Mesendoderm (in vitro differentiated cells): ENCODE data around the gene ENKD1.

Experiments
- DNase-seq: peaks from one replicate; pipeline ENCODE4 v3.0.0; 2013
- H2AK5ac ChIP-seq: 2 replicates; pipeline ENCODE4 v1.6.1; 2013; ENCODE audit warnings: low read length, inconsistent platforms
- H2BK120ac ChIP-seq: 2 replicates; pipeline ENCODE4 v1.6.1; 2013; ENCODE audit warnings: low read depth, mild to moderate bottlenecking, low read length, moderate library complexity, mixed read lengths
- H2BK15ac ChIP-seq: replicated peaks from 2 replicates; pipeline ENCODE4 v1.6.1; 2013; ENCODE audit warnings: low read depth, mild to moderate bottlenecking, moderate library complexity
- H2BK5ac ChIP-seq: 2 replicates; pipeline ENCODE4 v1.6.1; 2013; ENCODE audit warnings: low read length, inconsistent platforms
- H3K18ac ChIP-seq: 2 replicates; pipeline ENCODE4 v1.6.1; 2013; ENCODE audit warnings: mild to moderate bottlenecking, low read length, mixed read lengths
- H3K23ac ChIP-seq: one replicate; pipeline ENCODE4 v1.6.1; 2013; ENCODE audit warnings: low read length
- H3K27ac ChIP-seq: 2 replicates; pipeline ENCODE4 v1.5.1; 2013; ENCODE audit warnings: low read depth, mild to moderate bottlenecking, inconsistent platforms, low read length, moderate library complexity
- H3K27me3 ChIP-seq: 2 replicates; pipeline ENCODE4 v1.6.1; 2013; ENCODE audit warnings: low read length, control low read depth, mild to moderate bottlenecking, inconsistent platforms; ENCODE audit not compliant: insufficient read depth, poor library complexity
- H3K36me3 ChIP-seq: 2 replicates; pipeline ENCODE4 v1.6.1; 2013; ENCODE audit warnings: low read length, inconsistent platforms; ENCODE audit not compliant: control insufficient read depth, insufficient read depth
- H3K4ac ChIP-seq: one replicate; pipeline ENCODE4 v1.6.1; 2013; ENCODE audit warnings: low read depth, mild to moderate bottlenecking, low read length, moderate library complexity
- H3K4me1 ChIP-seq: 2 replicates; pipeline ENCODE4 v1.6.1; 2013; ENCODE audit warnings: low read depth, low read length, inconsistent platforms; ENCODE audit not compliant: control insufficient read depth
- H3K4me2 ChIP-seq: 2 replicates; pipeline ENCODE4 v1.6.1; 2013; ENCODE audit warnings: low read length
- H3K4me3 ChIP-seq: 2 replicates; pipeline ENCODE4 v1.5.1; 2013; ENCODE audit warnings: mild to moderate bottlenecking, low read length
- H3K56ac ChIP-seq: one replicate; pipeline ENCODE4 v1.6.1; 2013; ENCODE audit warnings: low read length
- H3K79me1 ChIP-seq: 2 replicates; pipeline ENCODE4 v1.6.1; 2013; ENCODE audit warnings: low read length, inconsistent platforms
- H3K79me2 ChIP-seq: 2 replicates; pipeline ENCODE4 v1.6.1; 2013; ENCODE audit warnings: mild to moderate bottlenecking, low read length; ENCODE audit not compliant: control insufficient read depth, insufficient read depth
- H3K9ac ChIP-seq: 2 replicates; pipeline ENCODE4 v1.6.1; 2013; ENCODE audit warnings: low read length, inconsistent platforms
- H4K5ac ChIP-seq: one replicate; pipeline ENCODE4 v1.6.1; 2013; ENCODE audit warnings: low read length
- H4K8ac ChIP-seq: one replicate; pipeline ENCODE4 v1.6.1; 2013; ENCODE audit warnings: low read depth, mild to moderate bottlenecking, control low read depth, low read length, moderate library complexity
- WGBS: extraction: QIAGEN DNeasy Blood & Tissue Kit; methylation state at CpG from one replicate; pipeline ENCODE4 v1.1.7; 2013; ENCODE audit warnings: low lambda C conversion rate, missing lambda C conversion rate; ENCODE audit not compliant: insufficient coverage; ENCODE audit errors: extremely low coverage; 5-methylcytosine and 5-hydroxymethylcytosine counted together

Gene ENKD1

DNA sequence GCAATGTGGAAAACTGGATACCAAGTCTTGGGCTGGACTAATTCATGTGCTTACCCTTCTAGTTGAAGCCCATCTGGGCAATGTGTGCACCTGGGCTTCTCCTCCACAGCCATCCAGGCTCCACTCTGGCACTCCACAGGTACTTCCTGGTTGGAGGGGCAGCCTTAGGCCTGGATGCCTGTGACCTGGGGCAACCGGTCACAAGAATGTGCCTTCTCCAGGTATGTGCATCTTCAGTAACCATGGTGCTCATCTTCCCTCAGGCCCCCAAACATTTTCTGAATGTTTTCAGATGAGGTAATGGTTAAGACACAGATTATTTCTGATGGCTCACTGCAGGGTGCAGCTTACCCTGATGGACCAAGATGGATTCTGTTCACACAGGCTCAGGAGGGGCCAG, 11.2 kb upstream of the ENKD1 start:
- DNase-seq, result peak; percentile 98
- H3K36me3 ChIP-seq, result no peaks in the 10 kb centered on the region
- no peak overlapping the region for H3K4ac ChIP-seq
- no CpG with 5 or more reads among the region's 1 CpG for WGBS
- H2BK5ac ChIP-seq, result no peak overlapping the region
- no peaks in the 10 kb centered on the region for H3K79me1 ChIP-seq
- no peak overlapping the region for H3K4me3 ChIP-seq
- no peak overlapping the region for H3K27ac ChIP-seq
- H3K23ac ChIP-seq, result no peak overlapping the region
- no peak overlapping the region for H2BK15ac ChIP-seq
- H3K27me3 ChIP-seq, result no peaks in the 10 kb centered on the region
- H2BK120ac ChIP-seq, result no peak overlapping the region
- no peak overlapping the region for H4K5ac ChIP-seq
- H3K18ac ChIP-seq, result no peak overlapping the region
- no peaks in the 10 kb centered on the region for H3K79me2 ChIP-seq
- H3K4me1 ChIP-seq, result no peaks in the 10 kb centered on the region
- H3K9ac ChIP-seq, result no peak overlapping the region
- H4K8ac ChIP-seq, result no peak overlapping the region
- no peak overlapping the region for H3K4me2 ChIP-seq
- H3K56ac ChIP-seq, result no peak overlapping the region
- H2AK5ac ChIP-seq, result no peak overlapping the region

- H2BK120ac ChIP-seq, result no peak overlapping the region
- H4K8ac ChIP-seq, result no peak overlapping the region
- DNase-seq, result no peak
- H3K4me2 ChIP-seq, result no peak overlapping the region
- H3K36me3 ChIP-seq, result no peaks in the 10 kb centered on the region
- no peaks in the 10 kb centered on the region for H3K79me1 ChIP-seq
- no peak overlapping the region for H3K18ac ChIP-seq
- no CpG with 5 or more reads among the region's 8 CpGs for WGBS
- no peak overlapping the region for H4K5ac ChIP-seq
- no peak overlapping the region for H3K27ac ChIP-seq
- H3K79me2 ChIP-seq, result no peaks in the 10 kb centered on the region
- no peak overlapping the region for H3K56ac ChIP-seq
- no peaks in the 10 kb centered on the region for H3K4me1 ChIP-seq
- no peak overlapping the region for H2AK5ac ChIP-seq
- H3K4ac ChIP-seq, result no peak overlapping the region
- H3K27me3 ChIP-seq, result no peaks in the 10 kb centered on the region
- no peak overlapping the region for H2BK5ac ChIP-seq
- H3K23ac ChIP-seq, result no peak overlapping the region
- no peak overlapping the region for H3K4me3 ChIP-seq
- H3K9ac ChIP-seq, result no peak overlapping the region
- H2BK15ac ChIP-seq, result no peak overlapping the region
These were observed 10.4 kb upstream of the ENKD1 start for GRCh38 chr16:67676939-67677338.

DNA sequence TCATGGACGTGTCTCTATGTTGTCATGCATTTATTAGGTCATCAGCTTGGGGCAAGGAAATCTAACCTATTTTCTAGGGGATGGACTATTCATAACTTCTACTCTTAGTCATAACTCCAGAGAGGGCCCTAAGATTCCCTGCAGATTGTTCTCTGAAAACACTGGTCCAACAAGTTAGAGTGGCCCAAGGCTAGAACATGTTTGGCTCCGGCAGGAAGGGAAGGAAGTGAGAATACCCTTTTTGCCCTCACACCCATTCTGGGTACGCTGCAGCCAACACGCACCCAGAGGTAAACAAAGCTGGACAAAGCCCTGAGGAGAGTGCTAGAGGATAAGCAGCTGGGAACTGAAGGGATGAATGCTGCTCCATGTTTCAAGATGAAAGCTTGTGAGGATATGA, 10.0 kb upstream of the ENKD1 start:
- Histone ChIP-seq H3K4me1 (no peaks in the 10 kb centered on the region), H3K4me2 (no peak overlapping the region), H3K79me1 (no peaks in the 10 kb centered on the region), H2BK5ac (no peak overlapping the region), H4K8ac (no peak overlapping the region), H3K56ac (no peak overlapping the region), H3K36me3 (no peaks in the 10 kb centered on the region), H3K4me3 (no peak overlapping the region), H2BK120ac (no peak overlapping the region), H3K9ac (no peak overlapping the region), H3K27ac (no peak overlapping the region), H4K5ac (no peak overlapping the region), H3K18ac (no peak overlapping the region), H2BK15ac (no peak overlapping the region), H3K27me3 (no peaks in the 10 kb centered on the region), H3K4ac (no peak overlapping the region), H3K23ac (no peak overlapping the region), H2AK5ac (no peak overlapping the region), H3K79me2 (no peaks in the 10 kb centered on the region)
- DNase-seq, result no peak
- WGBS, result no CpG with 5 or more reads among the region's 4 CpGs

GRCh38 chr16:67675999-67676398, 9.4 kb upstream of the ENKD1 start:
- Histone ChIP-seq H3K27ac (no peak overlapping the region), H3K4me1 (no peaks in the 10 kb centered on the region), H3K18ac (no peak overlapping the region), H3K56ac (no peak overlapping the region), H2BK15ac (no peak overlapping the region), H3K4me3 (no peak overlapping the region), H3K9ac (no peak overlapping the region), H3K79me1 (no peaks in the 10 kb centered on the region), H2AK5ac (no peak overlapping the region), H3K27me3 (no peaks in the 10 kb centered on the region), H3K79me2 (no peaks in the 10 kb centered on the region), H3K36me3 (no peaks in the 10 kb centered on the region), H3K23ac (no peak overlapping the region), H4K8ac (no peak overlapping the region), H3K4me2 (no peak overlapping the region), H4K5ac (no peak overlapping the region), H2BK5ac (no peak overlapping the region), H3K4ac (no peak overlapping the region), H2BK120ac (no peak overlapping the region)
- WGBS, result no CpG with 5 or more reads among the region's 7 CpGs
- no peak for DNase-seq

- no peak overlapping the region for H3K27ac ChIP-seq
- H3K4me1 ChIP-seq, result no peaks in the 10 kb centered on the region
- H3K4me2 ChIP-seq, result no peak overlapping the region
- no peak overlapping the region for H4K8ac ChIP-seq
- H2BK120ac ChIP-seq, result no peak overlapping the region
- H3K27me3 ChIP-seq, result no peaks in the 10 kb centered on the region
- H3K4ac ChIP-seq, result no peak overlapping the region
- no peaks in the 10 kb centered on the region for H3K79me2 ChIP-seq
- no peak overlapping the region for H3K4me3 ChIP-seq
- H4K5ac ChIP-seq, result no peak overlapping the region
- H3K79me1 ChIP-seq, result no peaks in the 10 kb centered on the region
- H3K36me3 ChIP-seq, result no peaks in the 10 kb centered on the region
- H3K18ac ChIP-seq, result no peak overlapping the region
- no peak overlapping the region for H2AK5ac ChIP-seq
- no CpG with 5 or more reads among the region's 17 CpGs for WGBS
- DNase-seq, result no peak
- H3K56ac ChIP-seq, result no peak overlapping the region
- no peak overlapping the region for H3K23ac ChIP-seq
- no peak overlapping the region for H2BK15ac ChIP-seq
- H3K9ac ChIP-seq, result no peak overlapping the region
- no peak overlapping the region for H2BK5ac ChIP-seq
These were observed 9.0 kb upstream of the ENKD1 start for GRCh38 chr16:67675579-67675935.

- H3K27ac ChIP-seq, result no peak overlapping the region
- H3K79me1 ChIP-seq, result no peaks in the 10 kb centered on the region
- no peaks in the 10 kb centered on the region for H3K4me1 ChIP-seq
- H3K36me3 ChIP-seq, result no peaks in the 10 kb centered on the region
- no peak overlapping the region for H3K9ac ChIP-seq
- H3K23ac ChIP-seq, result no peak overlapping the region
- H4K5ac ChIP-seq, result no peak overlapping the region
- H4K8ac ChIP-seq, result no peak overlapping the region
- no peak overlapping the region for H3K18ac ChIP-seq
- H3K4me2 ChIP-seq, result no peak overlapping the region
- no peaks in the 10 kb centered on the region for H3K79me2 ChIP-seq
- no peak overlapping the region for H2BK5ac ChIP-seq
- no peak overlapping the region for H2AK5ac ChIP-seq
- no peak overlapping the region for H3K4ac ChIP-seq
- no CpG with 5 or more reads among the region's 28 CpGs for WGBS
- no peak for DNase-seq
- H3K27me3 ChIP-seq, result no peaks in the 10 kb centered on the region
- no peak overlapping the region for H3K56ac ChIP-seq
- no peak overlapping the region for H2BK120ac ChIP-seq
- no peak overlapping the region for H3K4me3 ChIP-seq
- no peak overlapping the region for H2BK15ac ChIP-seq
These were observed 8.5 kb upstream of the ENKD1 start for GRCh38 chr16:67674851-67675578.
